Stimulated activated CD8-positive, alpha-beta memory T cell treated with anti-CD3 and anti-CD28 coated beads, Interleukin-12 subunit alpha, Interleukin-12 subunit beta, amount 100 ng/mL, for 4 hours (primary cell): ENCODE results near the gene MAP4K3.

ENCODE experiments used
- DNase-seq: peaks from one replicate; pipeline ENCODE4 v3.0.0-alpha.2; 2020; ENCODE audit warnings: low read depth

The MAP4K3 gene

GRCh38 chr2:39241588-39241987 lies 195.5 kb downstream of the MAP4K3 start:
- DNase-seq: no peak

DNA sequence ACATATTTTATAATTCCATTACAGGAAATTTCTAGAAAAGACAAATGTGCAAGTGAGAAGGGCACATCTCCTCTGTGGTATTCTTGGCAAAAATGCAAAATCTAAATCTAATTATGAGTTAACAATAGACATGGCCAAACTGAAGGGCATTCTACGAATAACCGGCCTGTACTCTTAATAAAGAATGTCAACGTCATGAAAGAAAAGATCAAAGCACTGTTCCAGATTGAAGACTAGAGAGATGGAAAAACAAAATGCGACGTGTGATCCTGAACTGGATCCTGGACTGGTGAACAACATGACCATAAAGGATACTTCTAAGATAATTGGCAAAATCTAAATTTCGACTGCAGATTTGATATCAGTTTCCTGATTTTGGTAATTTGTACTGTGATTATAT lies 196.3 kb downstream of the MAP4K3 start:
- DNase-seq: no peak

- no peak for DNase-seq
Measured at GRCh38 chr2:39234754-39235153, 202.3 kb downstream of the MAP4K3 start.

- DNase-seq: no peak
Measured at GRCh38 chr2:39232141-39232540, 204.9 kb downstream of the MAP4K3 start.

DNA sequence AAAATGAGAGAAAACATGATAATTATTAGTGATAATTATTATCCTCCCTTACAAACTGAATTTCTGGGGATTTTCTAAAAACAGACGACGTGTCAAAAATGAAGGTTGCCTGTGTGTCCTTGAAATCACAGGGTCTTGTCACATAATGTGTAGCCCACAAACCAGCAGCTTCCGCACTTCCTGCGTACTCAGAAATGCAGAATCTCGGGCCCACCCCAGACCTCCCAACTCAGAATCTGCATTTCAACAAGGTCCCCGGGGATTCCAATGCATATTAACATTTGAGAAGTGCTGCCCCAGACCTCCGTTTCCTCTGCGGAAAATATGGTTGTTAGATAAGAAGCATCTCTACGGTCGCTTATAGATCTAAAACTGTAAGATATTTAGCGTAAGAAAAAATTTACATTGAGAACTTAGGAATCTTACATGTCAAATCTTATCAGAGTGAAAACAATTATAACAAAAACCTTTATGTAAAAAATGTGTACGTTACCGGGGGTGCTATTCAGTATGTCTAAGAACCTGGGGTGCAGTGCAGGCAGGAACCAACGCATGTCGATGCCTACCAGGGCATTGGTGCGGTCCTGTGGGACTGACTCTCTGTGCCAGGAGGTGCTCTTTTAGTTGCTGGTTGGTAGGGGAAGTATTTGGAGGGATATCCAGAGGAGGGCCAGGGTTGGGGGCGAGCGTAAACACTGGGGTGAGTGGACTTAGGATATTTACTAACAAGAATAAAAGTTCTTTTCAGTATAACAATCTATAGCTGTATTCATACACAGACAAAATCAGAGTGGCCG lies 208.5 kb downstream of the MAP4K3 start:
- DNase-seq: no peak

- peak; percentile 62 for DNase-seq
Measured at GRCh38 chr2:39227628-39228412, 209.3 kb downstream of the MAP4K3 start.

GRCh38 chr2:39225567-39225966 lies 211.5 kb downstream of the MAP4K3 start:
- no peak for DNase-seq

DNA sequence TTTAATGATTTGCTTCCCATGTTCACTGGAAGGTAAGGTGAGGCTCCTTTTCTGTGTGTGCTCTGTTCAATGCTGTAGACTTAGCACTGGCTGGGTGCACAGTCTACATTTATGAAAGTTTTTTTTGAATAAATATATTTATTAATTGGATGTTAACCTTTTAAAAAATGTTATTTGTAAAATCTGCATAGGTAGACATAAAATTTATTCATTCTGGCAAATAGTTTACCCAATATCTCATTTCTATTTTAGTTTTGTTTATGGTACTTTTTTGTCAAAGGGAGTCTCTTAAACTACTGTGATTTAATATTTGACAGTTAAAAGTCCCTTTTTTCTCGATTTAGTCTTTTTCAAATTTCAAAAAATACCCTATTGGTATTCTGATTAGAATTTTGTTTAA lies 213.2 kb downstream of the MAP4K3 start:
- DNase-seq: no peak

- DNase-seq: no peak
Measured at GRCh38 chr2:39221459-39221858, 215.6 kb downstream of the MAP4K3 start.

DNA sequence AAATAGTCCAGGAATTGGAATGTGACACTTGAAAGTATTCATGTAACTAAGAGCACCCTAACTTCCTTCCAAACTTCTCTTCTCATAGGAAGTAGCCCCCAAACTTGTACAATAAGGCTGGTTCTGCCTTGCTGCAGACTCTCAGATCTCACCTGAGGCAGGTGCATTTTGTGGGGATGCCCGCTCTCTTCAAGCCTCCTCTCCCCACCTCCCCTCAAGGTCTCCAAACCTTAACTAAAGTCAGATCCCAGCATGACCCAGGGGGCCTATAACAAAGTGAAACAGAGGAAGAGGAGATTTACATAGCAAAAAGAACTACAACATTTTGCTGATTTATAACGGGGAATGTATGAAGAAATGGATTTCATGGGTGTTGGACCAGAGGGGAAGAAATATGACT lies 216.9 kb downstream of the MAP4K3 start:
- DNase-seq: no peak

DNA sequence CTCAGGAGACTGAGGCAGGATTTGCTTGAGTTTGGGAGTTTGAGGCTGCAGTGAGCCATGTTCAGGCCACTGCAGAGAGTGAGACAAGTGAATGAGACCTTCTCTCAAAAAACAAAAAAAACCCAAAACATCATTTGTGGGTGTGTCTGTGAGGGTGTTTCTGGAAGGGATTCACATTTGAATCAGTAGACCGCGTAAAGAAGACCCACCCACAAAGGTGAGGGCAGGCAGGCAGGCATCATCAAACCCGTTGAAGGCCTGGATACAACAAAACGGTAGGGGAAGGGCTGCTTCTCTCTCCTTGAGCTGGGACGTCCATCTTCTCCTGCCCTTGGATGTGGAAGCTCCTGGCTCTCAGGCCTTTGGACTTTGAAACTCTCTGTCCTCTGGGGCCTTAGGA lies 218.7 kb downstream of the MAP4K3 start:
- DNase-seq: no peak

GRCh38 chr2:39217192-39217550 lies 219.9 kb downstream of the MAP4K3 start:
- DNase-seq: no peak

GRCh38 chr2:39216346-39217191 lies 220.5 kb downstream of the MAP4K3 start:
- DNase-seq: peak; percentile 21

DNA sequence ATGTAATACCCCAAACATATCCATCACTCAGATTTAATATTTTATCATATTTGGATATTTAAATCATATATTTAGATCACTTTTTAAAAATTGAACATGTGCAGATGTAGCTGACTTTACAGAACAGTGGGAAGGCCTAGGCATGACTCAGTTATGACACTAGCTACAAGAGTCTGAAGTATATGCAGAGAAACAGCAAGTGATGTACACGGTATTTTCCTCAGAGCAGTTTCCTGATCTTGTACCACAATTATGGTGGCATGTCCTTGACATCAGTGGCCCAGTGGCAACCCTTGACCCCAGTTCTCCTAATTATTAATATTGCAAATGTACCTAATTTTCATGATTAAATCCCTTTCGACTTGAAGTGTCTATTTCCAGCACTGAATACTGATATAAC lies 221.5 kb downstream of the MAP4K3 start:
- no peak for DNase-seq

- DNase-seq: no peak
Measured at GRCh38 chr2:39213015-39213414, 224.1 kb downstream of the MAP4K3 start.

- no peak for DNase-seq
Measured at GRCh38 chr2:39210846-39211245, 226.2 kb downstream of the MAP4K3 start.

GRCh38 chr2:39203382-39203781 lies 233.7 kb downstream of the MAP4K3 start:
- no peak for DNase-seq

- no peak for DNase-seq
Measured at GRCh38 chr2:39202639-39203369, 234.3 kb downstream of the MAP4K3 start.
